ENCODE results near the gene POLD3. TPM values are rescaled to one million over a fixed set of nuclear protein-coding genes. Genes with fewer than 3 reads are reported as not detected.

The POLD3 gene
- total RNA-seq, 1 donor from 2014 or later, result 27.9 TPM

GRCh38 chr11:74605403-74605802, 13.0 kb downstream of the POLD3 start:
- DNase-seq (ENCODE audit: low spot score, unreplicated experiment), result no peak
- H3K27ac Mint-ChIP-seq, result no peak overlapping the region
- no peaks in the 10 kb centered on the region for H3K4me1 Mint-ChIP-seq (ENCODE audit: low read depth)
- peaks cover 10% of the 10 kb centered on the region for H3K36me3 Mint-ChIP-seq (ENCODE audit: insufficient read depth)
- H3K4me3 Mint-ChIP-seq (ENCODE audit: low read depth), result no peak overlapping the region
- H3K27me3 Mint-ChIP-seq, result no peaks in the 10 kb centered on the region
- no peak for TF ChIP-seq CTCF (IDR thresholded peaks at IDR 0.05; ENCODE audit: unreplicated experiment)
- H3K9me3 Mint-ChIP-seq (ENCODE audit: low read depth), result no peaks in the 10 kb centered on the region

GRCh38 chr11:74608431-74608830, 16.0 kb downstream of the POLD3 start:
- H3K4me3 Mint-ChIP-seq (ENCODE audit: low read depth), result no peak overlapping the region
- H3K27me3 Mint-ChIP-seq, result no peaks in the 10 kb centered on the region
- no peaks in the 10 kb centered on the region for H3K9me3 Mint-ChIP-seq (ENCODE audit: low read depth)
- H3K27ac Mint-ChIP-seq, result no peak overlapping the region
- no peaks in the 10 kb centered on the region for H3K4me1 Mint-ChIP-seq (ENCODE audit: low read depth)
- peaks cover 10% of the 10 kb centered on the region for H3K36me3 Mint-ChIP-seq (ENCODE audit: insufficient read depth)
- no peak for DNase-seq (ENCODE audit: low spot score, unreplicated experiment)
- no peak for TF ChIP-seq CTCF (IDR thresholded peaks at IDR 0.05; ENCODE audit: unreplicated experiment)

DNA sequence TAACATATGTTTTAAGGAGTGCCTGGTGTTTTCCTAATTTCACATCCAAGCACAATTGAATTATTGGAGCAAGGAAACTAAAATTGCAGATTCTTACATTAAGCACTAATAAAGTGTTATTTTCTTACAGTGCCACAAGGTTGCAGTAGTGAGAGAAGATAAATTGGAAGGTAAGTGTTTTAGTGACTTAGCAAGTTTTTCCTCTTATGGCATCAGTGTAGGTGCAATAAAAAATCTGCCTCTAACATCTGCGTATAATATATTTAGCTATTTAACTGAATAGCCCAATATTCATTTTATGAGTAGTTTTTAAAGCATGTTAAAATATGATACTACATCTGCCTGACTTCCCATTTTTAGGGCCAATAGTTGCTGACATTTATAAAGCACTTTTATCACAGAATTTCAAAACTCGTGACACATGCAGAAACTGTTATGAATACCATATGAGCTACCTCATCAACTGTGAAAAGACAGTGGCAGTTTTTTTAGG, 19.0 kb downstream of the POLD3 start:
- Mint-ChIP-seq H3K9me3 (ENCODE audit: low read depth) (no peaks in the 10 kb centered on the region), H3K36me3 (ENCODE audit: insufficient read depth) (peaks cover 6% of the 10 kb centered on the region), H3K27ac (no peak overlapping the region), H3K4me1 (ENCODE audit: low read depth) (no peaks in the 10 kb centered on the region), H3K4me3 (ENCODE audit: low read depth) (no peak overlapping the region), H3K27me3 (no peaks in the 10 kb centered on the region)
- peak; percentile 53 for TF ChIP-seq CTCF (IDR thresholded peaks at IDR 0.05; ENCODE audit: unreplicated experiment)
- no peak for DNase-seq (ENCODE audit: low spot score, unreplicated experiment)

GRCh38 chr11:74612877-74613276, 20.5 kb downstream of the POLD3 start:
- Mint-ChIP-seq H3K9me3 (ENCODE audit: low read depth) (no peaks in the 10 kb centered on the region), H3K4me1 (ENCODE audit: low read depth) (no peaks in the 10 kb centered on the region), H3K4me3 (ENCODE audit: low read depth) (no peak overlapping the region), H3K27me3 (no peaks in the 10 kb centered on the region), H3K27ac (no peak overlapping the region), H3K36me3 (ENCODE audit: insufficient read depth) (peaks cover 10% of the 10 kb centered on the region)
- DNase-seq (ENCODE audit: low spot score, unreplicated experiment), result no peak
- no peak for TF ChIP-seq CTCF (IDR thresholded peaks at IDR 0.05; ENCODE audit: unreplicated experiment)

GRCh38 chr11:74615311-74615710, 22.9 kb downstream of the POLD3 start:
- Mint-ChIP-seq H3K27me3 (no peaks in the 10 kb centered on the region), H3K4me1 (ENCODE audit: low read depth) (no peaks in the 10 kb centered on the region), H3K4me3 (ENCODE audit: low read depth) (no peak overlapping the region), H3K9me3 (ENCODE audit: low read depth) (no peaks in the 10 kb centered on the region), H3K36me3 (ENCODE audit: insufficient read depth) (peaks cover 13% of the 10 kb centered on the region), H3K27ac (no peak overlapping the region)
- TF ChIP-seq CTCF (IDR thresholded peaks at IDR 0.05; ENCODE audit: unreplicated experiment), result no peak
- DNase-seq (ENCODE audit: low spot score, unreplicated experiment), result no peak
